GM12878 (cell line): ENCODE data around the gene ANKDD1A. TPM values are rescaled to one million over a fixed set of nuclear protein-coding genes. Genes with fewer than 3 reads are reported as not detected.

ENCODE experiments used
- ATAC-seq: fragments of 200-7000 bp; cut with Tn5 transposase; 3 replicates; pipeline ENCODE4 v1.9.1; 2020; ENCODE audit warnings: mild to moderate bottlenecking, moderate library complexity
- BruUV-seq: library from RNA; stranded (reverse); fragments of 400-500 nt; replicated peaks from 2 replicates; lab custom pipeline; 2021; lab: Mats Ljungman, UMichigan
- CTCF ChIA-PET: fragments of 300-600 bp; sonication (Branson Sonifier 250); formaldehyde crosslinking; extraction: SDS; loops from one replicate; lab custom pipeline; 2021; ENCODE audit warnings: inconsistent platforms; lab: Yijun Ruan, JAX
- POLR2A ChIA-PET: fragments of 350-600 bp; formaldehyde crosslinking; extraction: SDS; loops from one replicate; lab custom pipeline; 2021; ENCODE audit warnings: inconsistent platforms; lab: Charles Lee
- RAD21 ChIA-PET: fragments of 300-600 bp; sonication (Branson Sonifier 250); formaldehyde crosslinking; loops from one replicate; lab custom pipeline; 2023; ENCODE audit warnings: antibody characterized with exemption; ENCODE audit not compliant: unreplicated experiment; lab: Charles Lee
- SMC1A ChIA-PET: fragments of 300-600 bp; sonication (Branson Sonifier 250); formaldehyde crosslinking; loops from one replicate; lab custom pipeline; 2023; ENCODE audit not compliant: unreplicated experiment, uncharacterized antibody; lab: Charles Lee
- DNase-seq: peaks from one replicate; pipeline ENCODE4 v3.0.0-alpha.2; 2011; ENCODE audit warnings: low read depth, low spot score
- FAIRE-seq: peaks from 3 replicates; lab custom pipeline; 2011; peaks lifted over from hg19 to GRCh38; lab: Jason Lieb, UNC
- H2AFZ ChIP-seq: 2 replicates; pipeline ENCODE4 v1.6.0; 2011; ENCODE audit warnings: low read depth, low read length, control low read depth; ENCODE audit not compliant: control insufficient read depth
- H3K27ac ChIP-seq: 2 replicates; pipeline ENCODE4 v1.5.1; 2011; ENCODE audit warnings: control low read depth; ENCODE audit not compliant: control insufficient read depth, insufficient read depth
- H3K27me3 ChIP-seq, 2 experiments: replicated peaks in 1 of 2; 2 replicates each; pipeline versions ENCODE4 v1.6.0 to v1.6.1; 2011; ENCODE audit warnings: low read length in 1 of 2; ENCODE audit not compliant: control insufficient read depth in 2 of 2, insufficient read depth in 2 of 2
- H3K36me3 ChIP-seq, 2 experiments: 2 replicates each; pipeline ENCODE4 v1.5.1; 2011; ENCODE audit warnings: low read length in 1 of 2; ENCODE audit not compliant: control insufficient read depth in 2 of 2, insufficient read depth in 2 of 2
- H3K4me1 ChIP-seq: 2 replicates; pipeline ENCODE4 v1.6.1; 2011; ENCODE audit warnings: mild to moderate bottlenecking, low read length, moderate library complexity, mixed read lengths; ENCODE audit not compliant: control insufficient read depth, insufficient read depth
- H3K4me2 ChIP-seq: 2 replicates; pipeline ENCODE4 v1.6.0; 2011; ENCODE audit warnings: control low read depth; ENCODE audit not compliant: control insufficient read depth, insufficient read depth
- H3K4me3 ChIP-seq: fragments of 200-600 bp; sonication (generic); 2 replicates; pipeline ENCODE4 v1.5.1; 2016
- H3K79me2 ChIP-seq: 2 replicates; pipeline ENCODE4 v1.6.0; 2011; ENCODE audit warnings: low read length; ENCODE audit not compliant: control insufficient read depth, insufficient read depth
- H3K9ac ChIP-seq: 2 replicates; pipeline ENCODE4 v1.8.0; 2011; ENCODE audit warnings: low read length, control low read depth, mixed read lengths; ENCODE audit not compliant: control insufficient read depth, insufficient read depth
- H3K9me3 ChIP-seq: replicated peaks from 3 replicates; pipeline ENCODE4 v1.5.1; 2011; ENCODE audit warnings: mild to moderate bottlenecking, low read length; ENCODE audit not compliant: control insufficient read depth, insufficient read depth
- H4K20me1 ChIP-seq: 2 replicates; pipeline ENCODE4 v1.6.0; 2011; ENCODE audit not compliant: control insufficient read depth, insufficient read depth
- BCL3 ChIP-seq: IDR thresholded peaks from 2 replicates; pipeline ENCODE4 v1.6.1; 2011; ENCODE audit warnings: borderline replicate concordance, low read depth, mild to moderate bottlenecking, moderate library complexity, low read length; ENCODE audit not compliant: insufficient read depth, poor library complexity, severe bottlenecking
- CBFB ChIP-seq: IDR thresholded peaks from 2 replicates; pipeline ENCODE4 v1.6.1; 2016; ENCODE audit warnings: antibody characterized with exemption, low read depth
- FOS ChIP-seq: IDR thresholded peaks from 3 replicates; pipeline ENCODE4 v1.6.1; 2011; ENCODE audit warnings: borderline replicate concordance; ENCODE audit not compliant: insufficient read length; ENCODE audit errors: extremely low read depth
- LARP7 ChIP-seq: fragments of 450-650 bp; IDR thresholded peaks from 2 replicates; pipeline ENCODE4 v1.6.1; 2017; ENCODE audit warnings: mild to moderate bottlenecking
- PRDM15 ChIP-seq: fragments of 450-650 bp; formaldehyde crosslinking; IDR thresholded peaks from 2 replicates; pipeline ENCODE4 v1.4.0; 2020; ENCODE audit warnings: mild to moderate bottlenecking, moderate library complexity
- SPI1 ChIP-seq: IDR thresholded peaks from 2 replicates; pipeline ENCODE4 v1.6.1; 2011; ENCODE audit warnings: low read depth, mild to moderate bottlenecking, low read length, moderate library complexity, borderline replicate concordance; ENCODE audit not compliant: insufficient read depth
- TCF3 ChIP-seq: IDR thresholded peaks from 2 replicates; pipeline ENCODE4 v1.6.1; 2012; ENCODE audit warnings: low read depth, mild to moderate bottlenecking, low read length, borderline replicate concordance; ENCODE audit not compliant: insufficient read depth
- WRNIP1 ChIP-seq: IDR thresholded peaks from 2 replicates; pipeline ENCODE4 v1.6.1; 2011; ENCODE audit warnings: low read depth, low read length, improper control_type of control experiment, borderline replicate concordance
- in situ Hi-C: fragments of 300-500 bp; cut with MboI; formaldehyde crosslinking; loops from 9 replicates; pipeline ENCODE4 v1.14.3; 2018; ENCODE audit warnings: mixed read lengths
- intact Hi-C: fragments of 100-400 bp; cut with micrococcal nuclease; formaldehyde crosslinking; loops from one replicate; pipeline ENCODE4 v1.14.2; 2022; ENCODE audit not compliant: unreplicated experiment
- polyA plus RNA-seq, 11 experiments: library from polyadenylated mRNA; depleted of rRNA in 4 of 11; unstranded in 6 of 11; stranded (reverse) in 5 of 11; fragments of >200 nt; fragmentation: Nextera tagmentation in 4 of 11; fragmentation: Illumina TruSeq in 1 of 11; extraction: Ambion mirVana in 4 of 11; extraction: Trizol in 1 of 11; gene quantifications; 1 replicate in 1 of 11; 2 replicates in 10 of 11; pipeline versions ENCODE4 v1.2.1 to v1.2.3, GENCODE V29; 2011 to 2016; ENCODE audit warnings: inconsistent platforms in 2 of 11, missing spikeins in 2 of 11, low read depth in 1 of 11
- total RNA-seq, 4 experiments: library from RNA; depleted of rRNA in 3 of 4; stranded (reverse); fragments of >200 nt in 3 of 4; fragmentation: Illumina TruSeq in 1 of 4; extraction: Trizol in 1 of 4; gene quantifications; 2 replicates each; pipeline versions ENCODE4 v1.2.1 to v1.2.3, GENCODE V29; 2013 to 2021

ANKDD1A gene
- total and polyA plus RNA-seq, 10 of the 15 experiments (the other 5 are each of a cell fraction or from before 2014, with no cell fraction given) = 1.5 to 6.6 (median 4.1) TPM

GRCh38 chr15:64888336-64888735 lies 23.4 kb upstream of the ANKDD1A start (continued):
- TF ChIP-seq PRDM15 (CRISPR knock-in tag) (no peak), WRNIP1 (no peak), TCF3 (no peak), BCL3 (no peak)

- H3K4me2 ChIP-seq = peak overlapping the region; percentile 75
- POLR2A ChIA-PET = interaction anchor here (0.6 to 9.0 kb wide), 12 partner anchors 9 to 1536 kb away, joined by 3 to 136 read pairs (median 6); partner anchors contain the start of gene USP3
- no peaks in the 10 kb centered on the region for H4K20me1 ChIP-seq
- no peaks in the 10 kb centered on the region for H3K36me3 ChIP-seq
- ATAC-seq (no peak), FAIRE-seq (no peak), DNase-seq (peak; percentile 23)
- peak overlapping the region; percentile 65; the same call in 1 of the 2 replicates for H3K4me3 ChIP-seq
- peak overlapping the region; percentile 54 for H2AFZ ChIP-seq
- peak overlapping the region; percentile 80 for H3K9ac ChIP-seq
- H3K79me2 ChIP-seq = peaks cover 9% of the 10 kb centered on the region
- SMC1A ChIA-PET = interaction anchor here (0.7 to 7.4 kb wide), 8 partner anchors 9 to 159 kb away, joined by 3 to 118 read pairs (median 17); no protein-coding TSS in a partner anchor
- no TSS peak for BruUV-seq
- no peaks in the 10 kb centered on the region for H3K9me3 ChIP-seq
- peaks cover 42% of the 10 kb centered on the region for H3K4me1 ChIP-seq
- in situ Hi-C loops (loop anchor here (25.0 kb wide), 1 partner anchor 1404 kb away; no protein-coding TSS in a partner anchor), intact Hi-C loops (loop anchor here (5.0 kb wide), 4 partner anchors 96 to 411 kb away; partner anchors contain the start of genes MTFMT, RNU5B-1 and SPG21)
- peak overlapping the region; percentile 97 for H3K27ac ChIP-seq
- no peaks in the 10 kb centered on the region for H3K27me3 ChIP-seq
- TF ChIP-seq LARP7 (0 out of 2 replicates have a peak, but pooled peaks have one; percentile 46), SPI1 (peak; percentile 57; the same call in 1 of the 2 replicates), CBFB (no peak), FOS (no peak)
- RAD21 ChIA-PET = interaction anchor here (0.6 to 5.8 kb wide), 10 partner anchors 9 to 1275 kb away, joined by 3 to 129 read pairs (median 37); partner anchors contain the start of genes PIF1 and PLEKHO2
- CTCF ChIA-PET = interaction anchor here (2.3 to 6.2 kb wide), 5 partner anchors 9 to 81 kb away, joined by 12 to 78 read pairs (median 72); no protein-coding TSS in a partner anchor
Measured at GRCh38 chr15:64891561-64891960, 20.1 kb upstream of the ANKDD1A start.
